Activated CD8-positive, alpha-beta memory T cell treated with anti-CD3 and anti-CD28 coated beads, Interleukin-2, amount 50 U/mL, for 24 hours (primary cell): ENCODE results near the gene DBET.
"Not testable (repeated sequence)": the region's sequence is repeated elsewhere in the genome, so short reads cannot be mapped to it uniquely, and the experiment has no call there.

Experiments used
- DNase-seq: peaks from one replicate; pipeline ENCODE4 v3.0.0-alpha.2; 2020; ENCODE audit errors: extremely low read depth

DBET gene

DNA sequence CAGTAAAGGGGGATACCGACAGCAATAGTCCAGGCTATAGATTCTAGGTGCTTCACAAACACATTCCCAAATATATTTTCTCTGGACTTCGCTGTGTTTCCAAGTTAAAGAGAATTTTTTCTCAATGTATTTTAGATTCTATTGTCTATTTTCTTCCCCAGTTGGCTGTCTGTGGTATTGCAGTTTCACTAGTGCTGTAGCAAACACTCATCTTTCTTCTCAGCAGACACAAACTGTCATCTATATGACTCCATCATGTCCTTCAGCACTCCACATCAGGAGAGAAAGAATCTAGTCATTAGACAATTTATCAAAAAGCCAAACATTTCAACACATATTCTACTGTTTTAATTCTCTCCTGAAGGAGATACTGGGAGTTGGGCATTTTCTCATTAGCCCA is at the start of gene DBET:
Gene DBET, plus strand, starts transcription at position 161 of the 400 bp plus-strand sequence.
- not testable (repeated sequence) for DNase-seq

DNA sequence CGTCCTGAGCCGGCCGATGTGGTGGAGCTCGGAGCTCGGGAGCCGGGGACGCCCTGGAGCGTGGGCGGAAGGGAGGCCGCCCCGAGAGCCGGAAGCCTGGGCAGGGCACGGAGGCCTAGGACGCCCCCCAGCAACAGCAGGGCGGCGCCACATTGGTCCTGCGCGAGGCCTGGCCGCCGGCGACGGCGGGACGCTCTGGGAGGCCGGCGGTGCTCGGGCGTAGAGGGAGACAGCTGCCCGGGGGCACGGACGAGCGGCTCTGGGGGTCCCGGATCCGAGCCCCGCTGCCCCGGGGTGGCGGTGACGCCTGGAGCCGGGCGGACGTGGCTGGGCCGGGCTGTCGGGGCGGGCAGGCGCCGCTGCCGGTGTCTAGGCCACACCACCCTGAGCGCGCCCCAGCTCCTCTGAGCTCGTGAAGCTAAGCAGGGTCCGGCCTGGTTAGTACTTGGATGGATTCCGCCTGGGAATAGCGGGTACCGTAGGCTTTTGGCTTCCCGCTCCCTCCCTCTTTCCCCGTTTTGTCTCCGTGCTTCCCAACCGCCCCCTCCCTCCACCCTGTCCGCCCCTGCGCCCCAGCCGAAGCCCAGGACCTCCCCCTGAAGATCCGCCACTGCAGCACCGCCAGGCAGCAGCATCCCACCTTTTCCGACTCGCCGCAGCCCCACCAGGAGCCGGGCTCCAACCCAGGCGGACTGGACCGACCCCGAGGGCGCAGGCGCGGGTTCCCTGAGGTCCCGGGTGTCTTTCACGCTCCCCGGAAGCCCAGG is 49.3 kb upstream of the DBET start:
- no peak for DNase-seq

DNA sequence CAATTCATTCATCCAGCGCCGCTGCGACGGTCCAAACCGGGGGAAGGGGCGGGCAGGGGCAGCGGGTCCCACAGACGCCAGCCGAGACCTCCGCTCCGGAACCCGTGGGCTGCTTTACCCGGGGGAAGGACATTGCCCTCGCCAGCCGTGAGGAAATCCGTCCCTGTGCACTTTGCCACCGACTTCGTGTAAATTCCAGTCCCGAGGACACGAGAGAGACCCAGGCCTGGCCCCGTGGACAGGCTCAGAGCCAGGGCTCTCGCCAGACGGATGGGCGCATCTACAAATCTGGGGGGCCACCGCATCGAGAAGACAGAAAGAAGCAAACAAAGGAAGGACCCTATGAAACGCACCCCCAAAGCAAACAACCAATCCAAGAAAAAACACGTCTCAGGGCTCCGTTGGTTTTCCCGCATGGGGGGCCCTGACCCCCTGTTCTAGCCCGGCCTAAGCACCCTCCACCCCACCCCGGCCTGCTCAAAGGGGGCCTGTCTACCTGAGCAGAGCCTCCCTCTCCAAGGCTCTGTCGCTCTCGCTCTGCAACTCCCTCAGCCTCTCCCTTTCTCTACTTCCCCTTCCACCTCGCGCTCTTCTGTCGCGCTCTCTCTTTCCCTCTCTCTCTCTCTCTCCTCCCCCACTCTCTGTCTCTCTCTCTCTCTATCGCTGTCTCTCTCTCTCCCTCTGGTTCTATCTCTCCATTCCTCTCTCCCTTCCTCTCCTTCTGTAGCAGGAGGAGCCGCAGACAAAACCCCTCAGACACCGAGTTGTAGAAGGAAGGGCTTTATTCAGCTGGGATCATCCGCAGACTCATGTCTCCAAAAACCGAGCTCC is 48.5 kb upstream of the DBET start:
- DNase-seq, result no peak

DNA sequence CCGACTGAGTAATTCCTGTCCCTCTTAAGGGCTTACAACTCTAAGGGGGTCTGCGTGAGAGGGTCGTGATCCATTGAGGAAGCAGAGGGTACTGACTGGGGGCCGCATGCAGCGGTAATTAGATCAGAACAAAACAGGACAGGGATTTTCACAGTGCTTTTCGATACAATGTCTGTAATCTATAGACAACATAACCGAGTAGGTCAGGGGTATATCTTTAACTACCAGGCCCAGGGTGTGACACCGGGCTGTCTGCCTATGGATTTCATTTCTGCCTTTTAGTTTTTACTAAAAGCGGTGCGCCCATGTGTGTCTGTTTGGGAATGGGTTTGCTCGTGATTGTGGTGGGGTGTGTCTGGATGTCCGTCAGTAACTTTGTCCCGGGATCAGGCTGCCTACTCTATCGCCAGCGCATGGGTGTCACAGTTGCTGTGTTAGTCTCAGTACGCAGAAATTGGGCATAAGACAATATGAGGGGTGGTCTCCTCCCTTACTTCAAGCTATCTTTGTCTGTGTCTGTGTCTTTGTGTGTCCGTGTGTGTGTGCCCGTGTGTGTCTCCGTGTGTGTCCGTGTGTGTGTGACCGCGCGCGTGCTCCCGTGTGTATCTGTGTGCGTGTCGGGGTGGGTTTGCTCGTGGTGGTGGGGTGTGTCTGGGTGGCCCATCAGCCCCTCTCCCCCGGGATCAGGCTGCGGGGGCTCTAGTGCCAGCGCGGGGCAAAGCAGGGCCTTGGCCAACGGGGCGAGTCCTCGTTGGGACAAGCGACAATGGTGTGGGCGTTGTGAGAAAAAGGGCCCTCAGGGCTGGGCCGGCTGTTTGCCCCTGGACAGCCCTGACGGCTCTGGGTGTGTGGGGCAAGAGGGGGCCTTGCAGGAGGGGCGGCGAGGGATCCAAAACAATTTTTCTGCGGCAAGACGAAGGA is 47.7 kb upstream of the DBET start:
- no peak for DNase-seq

DNA sequence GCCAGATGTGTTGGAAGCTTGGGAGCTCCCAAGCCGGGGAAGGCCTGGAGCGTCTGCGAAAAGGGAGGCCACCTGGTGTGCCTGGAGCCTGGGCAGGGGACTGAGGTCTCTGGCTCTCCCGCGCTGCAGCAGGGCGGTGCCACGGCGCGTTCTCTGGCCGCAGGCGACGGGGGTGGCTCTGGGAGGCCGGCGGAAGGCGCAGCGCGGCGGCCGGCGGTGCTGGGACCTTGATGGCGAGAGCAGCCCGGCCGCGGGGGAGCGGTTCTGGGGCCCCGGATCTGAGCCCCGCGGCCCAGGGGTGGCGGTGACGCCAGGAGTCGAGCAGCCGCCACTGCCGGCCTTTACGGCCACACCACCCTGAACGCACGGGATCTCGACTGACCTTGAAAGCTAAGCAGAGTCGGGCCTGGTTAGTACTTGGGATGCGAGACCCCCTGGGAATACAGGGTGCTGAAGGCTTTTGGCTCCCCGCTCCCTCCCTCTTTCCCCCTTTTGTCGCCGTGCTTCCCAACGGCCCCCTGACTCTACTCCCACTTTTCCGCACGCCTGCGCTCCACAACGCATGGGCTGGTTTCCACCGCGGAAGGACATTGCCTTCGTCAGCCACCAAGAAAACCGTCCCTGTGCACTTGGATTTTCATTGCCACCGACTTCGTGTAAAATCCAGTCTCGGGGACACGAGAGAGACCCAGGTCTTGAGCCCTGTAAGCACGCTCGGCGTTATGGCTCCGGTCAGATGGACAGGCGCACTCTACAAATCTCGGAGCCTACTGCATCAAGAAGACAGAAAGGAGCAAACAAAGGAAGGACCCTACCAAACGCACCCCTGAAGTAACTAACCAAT is 46.7 kb upstream of the DBET start:
- DNase-seq, result no peak

DNA sequence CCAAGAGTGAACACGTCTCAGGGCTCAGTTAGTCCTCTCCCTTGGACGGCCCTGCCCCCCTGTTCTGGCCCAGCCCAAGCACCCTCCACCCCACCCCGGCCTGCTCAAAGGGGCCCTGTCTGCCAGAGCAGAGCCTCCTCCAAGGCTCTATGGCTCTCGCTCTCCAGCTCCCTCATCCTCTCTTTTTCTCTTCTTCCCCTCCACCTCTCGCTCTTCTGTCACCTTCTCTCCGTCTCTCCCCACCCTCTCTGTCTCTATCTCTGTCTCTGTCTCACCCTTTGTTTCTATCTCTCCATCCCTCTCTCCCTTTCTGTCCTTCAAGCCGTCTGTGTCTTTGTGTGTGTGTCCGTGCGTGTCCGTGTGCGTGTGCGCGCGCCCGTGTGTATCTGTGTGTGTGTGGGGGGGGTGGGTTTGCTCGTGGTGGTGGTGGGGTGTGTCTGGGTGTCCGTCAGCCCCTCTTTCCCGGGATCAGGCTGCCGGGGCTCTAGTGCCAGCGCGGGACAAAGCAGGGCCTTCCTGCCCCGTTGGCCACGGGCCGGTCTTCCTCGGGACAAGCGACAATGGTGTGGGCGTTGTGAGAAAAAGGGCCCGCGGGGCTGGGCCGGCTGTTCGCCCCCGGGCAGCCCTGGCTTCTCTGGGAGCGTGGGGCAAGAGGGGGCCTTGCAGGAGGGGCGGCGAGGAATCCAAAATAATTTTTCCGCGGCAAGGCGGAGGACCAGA is 45.9 kb upstream of the DBET start:
- DNase-seq, result no peak

DNA sequence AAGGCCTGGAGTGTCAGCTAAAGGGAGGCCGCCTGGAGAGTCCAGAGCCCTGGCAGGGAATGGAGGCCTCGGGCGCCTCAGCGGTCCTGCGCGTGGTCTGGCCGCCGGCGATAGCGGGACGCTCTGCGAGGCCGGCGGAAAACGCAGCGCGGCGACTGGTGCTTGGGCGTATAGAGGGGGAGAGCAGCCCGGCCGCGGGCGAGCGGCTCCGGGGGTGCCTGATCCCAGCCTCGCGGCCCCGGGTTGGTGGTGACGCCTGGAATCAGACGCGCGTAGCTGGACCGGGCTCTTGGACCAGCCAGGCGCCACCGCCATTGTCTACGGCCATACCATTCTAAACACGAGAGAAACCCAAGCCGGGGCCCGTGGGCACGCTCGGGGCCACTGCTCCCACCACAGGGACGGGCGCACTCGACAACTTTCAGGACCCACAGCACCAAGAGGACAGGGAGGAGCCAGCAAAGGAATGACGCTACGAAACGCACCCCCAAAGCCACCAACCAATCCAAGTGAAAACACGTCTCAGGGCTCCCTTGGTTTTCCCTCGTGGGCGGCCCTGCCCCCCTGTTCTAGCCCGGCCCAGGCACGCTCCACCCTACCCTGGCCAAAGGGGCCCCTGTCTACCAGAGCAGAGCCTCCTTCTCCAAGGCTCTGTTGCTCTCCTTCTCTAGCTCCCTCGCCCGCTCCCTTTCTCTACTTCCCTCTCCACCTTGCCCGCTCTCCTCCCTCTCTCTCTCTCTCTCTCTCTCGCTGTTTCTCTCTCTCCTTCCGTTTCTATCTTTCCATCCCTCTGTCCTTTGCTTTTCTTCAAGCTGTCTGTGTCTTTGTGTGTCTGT is 45.1 kb upstream of the DBET start:
- no peak for DNase-seq

DNA sequence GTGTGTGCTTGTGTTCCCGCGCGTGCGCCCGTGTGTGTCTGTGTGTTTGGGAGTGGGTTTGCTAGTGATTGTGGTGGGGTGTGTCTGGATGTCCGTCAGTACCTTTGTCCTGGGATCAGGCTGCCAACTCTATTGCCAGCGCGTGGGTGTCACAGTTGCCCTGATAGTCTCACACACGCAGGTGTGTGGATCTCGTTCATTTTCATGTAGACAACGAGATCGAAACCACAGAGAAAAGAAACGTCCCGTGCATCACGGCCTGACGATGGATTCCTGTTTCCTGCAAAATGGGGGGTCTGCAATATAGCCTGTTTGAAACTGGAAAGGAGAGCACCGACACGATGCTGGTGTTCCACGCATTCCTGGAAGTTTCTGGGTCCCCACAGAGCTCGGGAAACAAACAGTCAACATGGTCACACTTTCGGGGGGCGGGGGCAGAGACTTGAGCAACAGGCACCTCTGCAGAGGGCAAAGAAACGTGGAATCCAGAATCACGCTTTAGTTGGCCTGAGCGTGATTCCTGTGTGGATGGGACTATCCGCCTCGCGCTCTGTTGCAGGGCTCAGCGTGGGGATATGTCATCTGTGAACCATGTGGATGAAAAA is 44.3 kb upstream of the DBET start:
- DNase-seq, result not testable (repeated sequence)

DNA sequence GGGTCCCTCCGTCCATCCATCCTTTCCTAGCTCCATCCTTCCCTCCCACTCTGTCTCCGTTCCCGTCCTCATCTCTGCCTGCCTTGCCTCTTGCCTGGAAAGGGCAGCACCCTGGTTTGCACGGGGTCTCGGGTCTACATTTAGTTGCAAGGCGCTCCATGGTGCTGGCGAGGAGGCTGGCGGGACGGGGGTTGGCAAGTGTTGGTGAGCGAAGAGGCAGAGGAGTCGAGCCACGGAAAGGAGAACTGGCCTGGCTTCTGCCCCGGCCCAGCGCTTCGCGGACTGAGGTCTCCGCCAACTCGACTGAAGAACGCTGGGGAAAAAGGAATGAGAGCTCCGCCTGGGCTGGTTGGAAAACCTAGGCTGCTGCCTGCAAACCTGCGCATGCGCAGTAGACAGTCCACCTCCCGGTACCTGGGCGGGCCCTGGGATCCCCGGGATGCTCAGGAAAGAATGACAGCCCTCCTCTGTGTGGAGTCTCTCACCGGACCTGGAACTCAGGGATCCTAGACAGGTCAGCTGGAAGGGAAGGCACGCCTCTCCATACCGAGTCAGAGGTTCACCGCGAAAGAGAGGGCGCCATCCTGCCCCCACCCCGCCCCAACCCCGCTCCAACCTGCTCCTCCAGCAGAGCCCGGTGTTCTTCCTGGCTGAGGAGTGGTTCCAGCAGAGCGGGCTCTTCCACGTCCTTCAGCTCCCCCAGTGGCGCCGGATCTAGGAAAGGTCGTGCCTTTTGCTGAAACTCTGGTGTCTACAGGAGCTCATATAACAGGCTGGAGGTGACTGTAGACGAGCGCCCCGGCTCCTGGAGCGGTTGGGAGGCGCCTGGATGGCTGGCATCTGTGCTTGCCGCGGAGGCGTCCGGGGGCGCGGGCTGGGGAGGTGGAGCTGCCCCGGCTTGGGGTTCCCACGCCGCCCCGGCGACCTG is 43.2 kb upstream of the DBET start:
- DNase-seq, result no peak

DNA sequence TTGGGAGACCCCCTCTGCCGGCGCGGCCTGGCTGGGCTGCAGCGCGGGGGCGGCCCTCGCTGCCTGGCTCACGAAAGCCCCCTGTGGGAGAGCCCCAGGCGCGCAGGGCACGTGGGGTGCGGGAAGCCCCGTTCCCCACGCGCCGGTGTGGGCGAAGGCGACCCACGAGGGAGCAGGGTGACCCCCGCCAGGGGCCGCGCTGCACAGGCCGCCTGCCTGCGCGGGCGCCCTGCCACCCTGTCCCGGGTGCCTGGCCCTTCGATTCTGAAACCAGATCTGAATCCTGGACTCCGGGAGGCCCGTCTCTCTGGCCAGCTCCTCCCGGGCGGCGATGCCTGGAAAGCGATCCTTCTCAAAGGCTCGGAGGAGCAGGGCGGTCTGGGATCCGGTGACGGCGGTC is 42.3 kb upstream of the DBET start:
- not testable (repeated sequence) for DNase-seq

DNA sequence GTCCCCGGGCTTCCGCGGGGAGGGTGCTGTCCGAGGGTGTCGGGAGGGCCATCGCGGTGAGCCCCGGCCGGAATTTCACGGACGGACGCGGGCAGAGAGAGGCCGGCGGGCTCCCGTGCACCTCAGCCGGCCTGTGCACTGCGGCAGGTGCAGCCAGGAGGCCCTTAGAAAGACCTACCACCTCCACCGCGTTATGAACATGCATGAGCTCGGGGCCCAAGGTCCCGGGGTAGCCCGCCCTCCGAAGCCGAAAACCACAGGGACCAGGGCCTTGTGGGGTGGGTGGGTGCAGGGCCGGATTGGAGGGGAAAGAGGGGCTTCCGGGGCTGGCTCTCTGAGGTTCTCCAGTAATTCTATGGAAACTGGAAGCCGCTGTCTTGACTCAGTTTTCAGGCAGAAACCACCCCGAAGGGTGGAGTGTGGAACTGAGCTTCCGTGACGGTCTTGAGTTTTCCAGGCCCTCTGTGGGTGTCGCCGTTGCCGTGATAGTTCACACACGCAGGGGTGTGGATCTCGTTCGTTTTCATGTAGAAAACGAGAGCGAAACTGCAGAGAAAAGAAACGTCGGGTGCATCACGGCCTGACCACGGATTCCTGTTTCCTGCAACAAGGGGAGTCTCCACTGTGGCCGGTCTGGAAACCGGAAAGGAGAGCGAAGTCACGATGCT is 41.6 kb upstream of the DBET start:
- not testable (repeated sequence) for DNase-seq

DNA sequence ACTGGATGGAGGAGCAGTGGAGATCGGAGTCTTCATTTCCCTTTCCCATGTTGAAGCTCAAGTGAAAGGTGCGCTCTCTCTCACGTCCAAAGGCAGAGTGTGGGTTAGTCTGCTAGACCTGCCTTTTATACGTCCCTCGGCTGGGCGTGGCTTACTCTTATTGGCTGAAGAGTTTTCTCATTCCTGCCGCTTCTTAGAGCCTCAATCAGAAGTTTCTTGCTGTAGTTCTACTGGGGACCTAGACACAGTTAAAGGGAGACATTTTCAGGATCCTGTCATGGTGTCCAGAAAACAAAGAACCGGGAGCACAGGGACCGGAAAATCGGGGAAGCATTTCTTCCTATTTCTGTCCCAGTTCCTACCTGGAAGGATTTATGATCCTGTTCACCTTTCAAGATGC is 37.1 kb upstream of the DBET start, which contains the start of gene FRG2:
Gene FRG2, minus strand, starts transcription at position 101 of the 400 bp plus-strand sequence. Its CDS starts 52 bp downstream, at position 49.
- DNase-seq, result not testable (repeated sequence)

DNA sequence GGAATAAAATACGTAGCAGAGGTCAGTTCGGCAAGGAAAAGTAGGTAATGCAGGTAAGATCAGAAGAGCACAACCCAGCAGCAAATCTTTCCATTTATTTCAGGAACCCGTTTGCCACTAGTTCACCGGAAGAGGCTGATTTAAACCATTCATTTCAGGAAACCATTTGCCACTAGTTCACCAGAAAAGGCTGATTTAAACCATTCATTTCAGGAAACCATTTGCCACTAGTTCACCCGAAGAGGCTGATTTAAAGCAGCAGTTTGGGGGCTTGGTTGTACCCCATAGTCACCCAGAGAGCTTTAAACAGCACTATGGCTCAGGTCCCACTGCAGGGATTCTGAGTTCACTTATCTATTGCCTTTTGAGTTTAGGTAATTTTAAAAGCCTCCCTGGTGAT is 33.0 kb upstream of the DBET start:
- not testable (repeated sequence) for DNase-seq

DNA sequence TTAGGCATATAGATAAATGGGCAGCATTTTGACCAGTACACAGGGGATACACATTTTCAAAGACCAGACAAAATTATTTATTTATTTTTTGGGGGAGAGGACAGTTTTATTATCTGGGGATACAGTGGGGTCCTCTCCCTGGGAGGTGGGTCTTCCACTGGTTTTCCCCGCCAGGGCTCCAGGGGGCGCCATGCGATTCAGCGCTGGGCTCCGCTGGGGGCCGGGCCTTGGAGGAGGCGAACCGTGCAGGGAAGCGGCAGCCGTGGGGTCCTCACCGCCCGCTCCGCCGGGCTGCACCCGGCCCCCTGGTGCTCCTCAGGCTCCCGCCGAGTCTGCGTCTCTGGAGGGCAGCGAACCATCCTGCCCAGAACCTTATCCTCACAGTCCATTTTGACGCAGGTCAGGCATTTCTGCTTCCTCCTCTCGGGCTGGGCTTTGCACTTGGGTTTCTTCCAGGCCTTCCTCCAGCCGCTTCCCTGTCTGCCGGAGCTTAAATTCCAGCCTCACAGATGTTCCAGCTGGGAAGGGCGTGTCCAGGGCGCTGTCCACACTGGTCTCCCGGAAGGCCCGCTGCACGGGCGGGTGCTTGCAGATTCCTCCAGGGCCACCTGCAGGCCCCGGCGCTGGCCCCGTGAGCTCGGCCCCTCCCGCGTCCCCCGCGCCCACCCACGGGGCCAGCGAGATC is 26.5 kb upstream of the DBET start:
- DNase-seq, result not testable (repeated sequence)

DNA sequence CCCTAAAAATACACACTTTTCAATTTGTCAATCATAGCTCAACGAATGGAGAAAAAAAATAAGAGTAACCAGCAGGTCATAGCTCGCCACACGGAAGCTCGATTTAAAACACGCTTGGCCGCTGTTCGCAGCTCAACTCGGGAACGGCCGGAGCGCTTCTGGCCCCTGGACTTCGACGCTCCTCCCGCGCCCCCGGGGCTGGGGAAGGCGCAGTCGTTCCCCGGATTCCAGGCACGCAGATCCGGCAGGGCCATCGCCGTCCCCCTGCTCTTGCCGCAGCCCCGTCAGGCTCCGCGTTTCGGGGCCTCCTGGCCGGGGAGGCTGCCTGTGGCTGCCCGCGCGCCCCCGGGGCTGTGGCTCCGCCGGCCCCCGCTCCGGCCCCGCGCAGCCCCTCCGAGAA is 23.4 kb upstream of the DBET start:
- not testable (repeated sequence) for DNase-seq

DNA sequence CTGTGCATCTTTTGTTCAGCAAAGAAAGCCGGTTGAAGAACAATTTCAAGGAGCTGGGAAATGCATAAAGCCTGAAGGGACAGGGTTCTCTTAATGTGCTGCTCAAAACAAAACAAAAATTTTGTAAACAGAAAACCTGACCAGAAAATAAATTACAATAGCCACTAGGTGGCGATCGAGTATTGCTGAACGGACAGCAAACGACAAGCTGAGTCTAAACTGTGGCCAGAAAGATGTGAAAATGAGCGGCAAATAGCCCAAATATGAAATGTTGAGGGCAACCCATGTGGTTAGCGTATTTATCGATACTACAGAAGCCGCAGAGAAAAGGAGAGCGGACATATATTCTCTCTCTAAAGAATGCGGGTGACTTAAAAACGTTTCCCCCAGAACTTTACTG is 16.7 kb upstream of the DBET start:
- not testable (repeated sequence) for DNase-seq
